ENCODE results near the gene ZNF692. TPM values are rescaled to one million over a fixed set of nuclear protein-coding genes. Genes with fewer than 3 reads are reported as not detected.

ZNF692 gene
- total and polyA plus RNA-seq, 9 donors = 13.2 to 47.7 (median 35.4) TPM

DNA sequence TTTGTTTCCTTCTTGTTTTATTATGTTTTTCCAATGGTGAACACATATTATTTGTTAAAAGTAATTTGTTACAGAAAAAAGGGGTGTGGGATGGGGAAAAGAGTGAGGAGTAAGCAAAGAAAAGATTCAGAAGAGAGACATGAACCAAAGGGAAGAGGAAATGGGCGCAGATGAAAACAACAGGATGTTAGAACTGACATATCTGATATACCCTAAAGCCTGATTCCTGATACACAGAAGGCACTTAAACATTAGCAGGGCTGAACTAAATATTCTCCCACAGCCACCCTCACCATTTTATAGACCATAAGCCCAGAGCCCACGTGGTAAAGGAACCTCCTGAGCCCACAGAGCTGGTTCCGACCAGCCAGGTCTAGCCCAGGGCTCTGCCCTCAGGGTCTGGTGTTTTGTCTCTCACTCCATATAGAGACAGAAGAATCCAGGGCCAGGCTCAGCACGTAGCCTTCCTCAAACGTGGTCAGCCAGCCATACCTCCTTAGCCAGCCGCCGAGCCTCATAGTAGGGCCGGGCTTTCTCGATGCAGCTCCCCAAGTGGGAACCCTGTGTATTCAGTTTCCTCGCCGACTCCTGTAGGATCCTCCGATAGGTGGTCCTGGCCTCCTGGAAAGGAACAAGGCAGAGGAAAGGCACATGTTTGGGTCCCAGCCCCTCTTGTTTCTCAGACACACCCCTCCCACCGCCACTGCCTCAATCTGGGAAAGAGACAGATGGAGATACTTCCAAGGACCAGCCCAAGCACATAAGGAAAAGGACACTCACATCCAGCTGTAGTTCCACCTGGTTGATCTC, 42.6 kb downstream of the ZNF692 start:
- WGBS, 3 donors = 88 to 90% (median 89%) methylated on average over 13 of the region's 13 CpGs
- Histone ChIP-seq H3K36me3 (no peaks in the 10 kb centered on the region), H3K27me3 (no peaks in the 10 kb centered on the region), H3K4me3 (no peak overlapping the region), H3K27ac (no peak overlapping the region), H3K4me1 (ENCODE audit: insufficient read depth) (peaks cover 2% of the 10 kb centered on the region), H3K9me3 (no peaks in the 10 kb centered on the region)
- no peak for TF ChIP-seq CTCF (IDR thresholded peaks at IDR 0.05)
- TF ChIP-seq POLR2A (IDR thresholded peaks at IDR 0.05) = no peak
- TF ChIP-seq EP300 (IDR thresholded peaks at IDR 0.05) = no peak
- no peak for DNase-seq
- intact Hi-C loops (cut with DNase I) = no loop called here

GRCh38 chr1:248815407-248816034, 43.4 kb downstream of the ZNF692 start:
- H3K27me3 ChIP-seq = no peaks in the 10 kb centered on the region
- TF ChIP-seq POLR2A (IDR thresholded peaks at IDR 0.05) (no peak), EP300 (IDR thresholded peaks at IDR 0.05) (no peak), CTCF (IDR thresholded peaks at IDR 0.05) (no peak)
- DNase-seq = no peak
- 84 to 86% (median 86%) methylated on average over 10 of the region's 10 CpGs for WGBS, 3 donors
- no peak overlapping the region for H3K27ac ChIP-seq
- intact Hi-C loops (cut with DNase I) = no loop called here
- H3K9me3 ChIP-seq = no peaks in the 10 kb centered on the region
- H3K4me3 ChIP-seq = no peak overlapping the region
- H3K4me1 ChIP-seq (ENCODE audit: insufficient read depth) = peaks cover 4% of the 10 kb centered on the region
- H3K36me3 ChIP-seq = no peaks in the 10 kb centered on the region

- no peaks in the 10 kb centered on the region for H3K9me3 ChIP-seq
- H3K27ac ChIP-seq = no peak overlapping the region
- H3K27me3 ChIP-seq = no peaks in the 10 kb centered on the region
- WGBS, 3 donors = 89 to 91% (median 89%) methylated on average over 16 of the region's 16 CpGs
- TF ChIP-seq CTCF (IDR thresholded peaks at IDR 0.05) = no peak
- no peak overlapping the region for H3K4me3 ChIP-seq
- H3K36me3 ChIP-seq = no peaks in the 10 kb centered on the region
- intact Hi-C loops (cut with DNase I) = no loop called here
- peaks cover 5% of the 10 kb centered on the region for H3K4me1 ChIP-seq (ENCODE audit: insufficient read depth)
- DNase-seq = no peak
Measured at GRCh38 chr1:248814351-248814750, 44.5 kb downstream of the ZNF692 start.

- H3K9me3 ChIP-seq = no peaks in the 10 kb centered on the region
- H3K4me1 ChIP-seq (ENCODE audit: insufficient read depth) = peaks cover 3% of the 10 kb centered on the region
- no peaks in the 10 kb centered on the region for H3K36me3 ChIP-seq
- H3K4me3 ChIP-seq = no peak overlapping the region
- H3K27ac ChIP-seq = no peak overlapping the region
- intact Hi-C loops (cut with DNase I) = no loop called here
- no peak for TF ChIP-seq EP300 (IDR thresholded peaks at IDR 0.05)
- no peak for TF ChIP-seq POLR2A (IDR thresholded peaks at IDR 0.05)
- TF ChIP-seq CTCF (IDR thresholded peaks at IDR 0.05) = no peak
- no peak for DNase-seq
- WGBS, 3 donors = 92 to 94% (median 93%) methylated on average over 8 of the region's 8 CpGs
- H3K27me3 ChIP-seq = no peaks in the 10 kb centered on the region
Measured at GRCh38 chr1:248813546-248813945, 45.3 kb downstream of the ZNF692 start.

Data from ovary (tissue), 9 donors.